HepG2 (cell line): ENCODE data around the gene TMEM33. TPM values are rescaled to one million over a fixed set of nuclear protein-coding genes. Genes with fewer than 3 reads are reported as not detected.
A peak's percentile ranks its signal among the peaks of the same experiment; 100 is the strongest.

Experiments
- CBX1 ChIP-seq: IDR thresholded peaks from one replicate; pipeline ENCODE4 v1.6.1; 2016; ENCODE audit warnings: antibody characterized with exemption, low read depth
- CC2D1A ChIP-seq: sonication (generic); formaldehyde crosslinking; IDR thresholded peaks from 2 replicates; pipeline ENCODE4 v1.8.1; 2023; ENCODE audit warnings: mild to moderate bottlenecking, missing genetic modification reagents
- CEBPB ChIP-seq: IDR thresholded peaks from 2 replicates; pipeline ENCODE4 v1.6.1; 2011; ENCODE audit warnings: low read depth, low read length, improper control_type of control experiment, borderline replicate concordance
- CEBPG ChIP-seq: IDR thresholded peaks from 2 replicates; pipeline ENCODE4 v1.6.1; 2016
- FOXM1 ChIP-seq: sonication (generic); formaldehyde crosslinking; IDR thresholded peaks from 2 replicates; pipeline ENCODE4 v1.5.0; 2020; ENCODE audit warnings: missing genetic modification reagents
- HOXA5 ChIP-seq: sonication (generic); formaldehyde crosslinking; IDR thresholded peaks from 2 replicates; pipeline ENCODE4 v1.4.0; 2020; ENCODE audit warnings: missing genetic modification reagents
- ISX ChIP-seq: sonication (generic); formaldehyde crosslinking; conservative IDR thresholded peaks from 2 replicates; pipeline ENCODE4 v1.5.0; 2020; ENCODE audit warnings: missing genetic modification reagents
- KLF11 ChIP-seq: IDR thresholded peaks from 2 replicates; pipeline ENCODE4 v1.6.1; 2016; ENCODE audit warnings: missing compliant biosample characterization
- MATR3 ChIP-seq: sonication (generic); formaldehyde crosslinking; IDR thresholded peaks from 2 replicates; pipeline ENCODE4 v1.4.0; 2020; ENCODE audit warnings: missing genetic modification reagents
- MED1 ChIP-seq: sonication (generic); formaldehyde crosslinking; IDR thresholded peaks from 2 replicates; pipeline ENCODE4 v1.4.0; 2020; ENCODE audit warnings: missing genetic modification reagents
- MTF1 ChIP-seq: sonication (generic); formaldehyde crosslinking; IDR thresholded peaks from 2 replicates; pipeline ENCODE4 v1.5.0; 2020; ENCODE audit warnings: missing genetic modification reagents
- MXI1 ChIP-seq: IDR thresholded peaks from 3 replicates; pipeline ENCODE4 v1.6.1; 2012; ENCODE audit warnings: low read depth, low read length, inconsistent platforms, borderline replicate concordance
- NFYB ChIP-seq: sonication (generic); formaldehyde crosslinking; IDR thresholded peaks from 2 replicates; pipeline ENCODE4 v1.4.0; 2020; ENCODE audit warnings: missing genetic modification reagents
- POLR2A ChIP-seq, 2 experiments: IDR thresholded peaks; 2 replicates each; pipeline ENCODE4 v1.6.1; 2011; ENCODE audit warnings: low read depth in 2 of 2, low read length in 2 of 2, mild to moderate bottlenecking in 1 of 2, moderate library complexity in 1 of 2; ENCODE audit not compliant: insufficient read depth in 1 of 2
- POLR2AphosphoS5 ChIP-seq: IDR thresholded peaks from 2 replicates; pipeline ENCODE4 v1.6.1; 2012; ENCODE audit warnings: low read depth, low read length
- SAP130 ChIP-seq: IDR thresholded peaks from 2 replicates; pipeline ENCODE4 v1.6.1; 2016; ENCODE audit warnings: low read depth
- TAF1 ChIP-seq: sonication (generic); formaldehyde crosslinking; IDR thresholded peaks from 2 replicates; pipeline ENCODE4 v1.4.0; 2020; ENCODE audit warnings: missing genetic modification reagents
- TEAD3 ChIP-seq: optimal IDR thresholded peaks from 2 replicates; pipeline ENCODE3; 2016; ENCODE audit warnings: borderline replicate concordance
- ZFY ChIP-seq: sonication (generic); formaldehyde crosslinking; IDR thresholded peaks from 2 replicates; pipeline ENCODE4 v1.4.0; 2020; ENCODE audit warnings: missing genetic modification reagents
- ZFYVE20 ChIP-seq: sonication (generic); formaldehyde crosslinking; IDR thresholded peaks from 2 replicates; pipeline ENCODE4 v1.8.0; 2023; ENCODE audit warnings: low read depth, mild to moderate bottlenecking, moderate library complexity, missing genetic modification reagents, borderline replicate concordance
- ZNF253 ChIP-seq: sonication (generic); formaldehyde crosslinking; IDR thresholded peaks from 2 replicates; pipeline ENCODE4 v1.8.0; 2022; ENCODE audit warnings: mild to moderate bottlenecking, missing genetic modification reagents, borderline replicate concordance
- ZNF670 ChIP-seq: sonication (generic); formaldehyde crosslinking; IDR thresholded peaks from 2 replicates; pipeline ENCODE4 v1.8.0; 2022; ENCODE audit warnings: mild to moderate bottlenecking, missing genetic modification reagents, borderline replicate concordance
- polyA plus RNA-seq, 8 experiments: library from polyadenylated mRNA; depleted of rRNA in 3 of 8; stranded (reverse) in 7 of 8; unstranded in 1 of 8; fragments of >200 nt; fragmentation: Illumina TruSeq in 4 of 8; extraction: Trizol in 4 of 8; gene quantifications; 2 replicates each; pipeline versions ENCODE4 v1.2.1 to v1.2.3, GENCODE V29; 2011 to 2016; ENCODE audit warnings: low read depth in 4 of 8, missing spikeins in 1 of 8, mixed read lengths in 1 of 8; ENCODE audit not compliant: insufficient read depth in 1 of 8
- total RNA-seq, 5 experiments: library from RNA; depleted of rRNA; stranded (reverse); fragments of >200 nt; fragmentation: Illumina TruSeq; extraction: Trizol; gene quantifications; 2 replicates each; pipeline ENCODE4 v1.2.3, GENCODE V29; 2016; ENCODE audit warnings: low read depth in 1 of 5
- TF ChIP-seq, protein P1 (sequence below): sonication (generic); formaldehyde crosslinking; IDR thresholded peaks from 2 replicates; pipeline ENCODE4 v1.4.0; 2020; ENCODE audit warnings: missing genetic modification reagents
- TF ChIP-seq, protein P2 (sequence below): sonication (generic); formaldehyde crosslinking; IDR thresholded peaks from 2 replicates; pipeline ENCODE4 v1.5.0; 2020; ENCODE audit warnings: missing genetic modification reagents, mild to moderate bottlenecking, borderline replicate concordance
- TF ChIP-seq, protein P3 (sequence below): IDR thresholded peaks from 2 replicates; pipeline ENCODE4 v1.6.1; 2012; ENCODE audit warnings: inconsistent platforms
- TF ChIP-seq, protein P4 (sequence below): sonication (generic); formaldehyde crosslinking; IDR thresholded peaks from 2 replicates; pipeline ENCODE4 v1.8.0; 2022; ENCODE audit warnings: low read depth, missing genetic modification reagents
- TF ChIP-seq, protein P5 (sequence below): IDR thresholded peaks from 2 replicates; pipeline ENCODE4 v1.6.1; 2016; ENCODE audit warnings: missing genetic modification reagents, missing compliant biosample characterization

The TMEM33 gene
- total and polyA plus RNA-seq, 2 of the 13 experiments (the other 11 are each of a cell fraction or from before 2014, with no cell fraction given) = 36.1 to 66.6 TPM

DNA sequence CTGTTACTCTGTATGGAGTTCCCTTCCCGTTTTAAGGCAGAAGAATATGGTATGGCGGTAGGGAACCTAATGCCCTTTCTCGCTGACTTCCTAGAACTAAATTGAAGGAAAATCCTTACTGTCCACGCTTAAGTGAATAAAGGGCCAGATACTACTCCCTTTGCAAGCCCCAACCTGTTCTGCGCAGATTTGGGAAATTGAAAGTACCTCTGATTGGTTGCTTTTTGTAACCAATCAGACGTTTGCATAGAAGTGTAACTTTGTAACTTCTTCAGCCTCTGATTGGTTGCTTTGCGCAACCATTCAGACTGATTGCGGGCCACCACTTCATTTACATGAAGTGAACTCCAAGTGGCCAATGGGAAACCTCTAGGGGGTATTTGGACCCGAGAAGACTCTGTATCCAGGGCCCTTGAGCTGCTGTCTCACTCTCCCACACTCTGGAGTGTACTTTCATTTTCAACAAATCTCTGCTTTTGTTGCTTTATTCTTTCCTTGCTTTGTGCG is 1.2 kb upstream of the TMEM33 start (continued):
- TF ChIP-seq, protein P1, sequence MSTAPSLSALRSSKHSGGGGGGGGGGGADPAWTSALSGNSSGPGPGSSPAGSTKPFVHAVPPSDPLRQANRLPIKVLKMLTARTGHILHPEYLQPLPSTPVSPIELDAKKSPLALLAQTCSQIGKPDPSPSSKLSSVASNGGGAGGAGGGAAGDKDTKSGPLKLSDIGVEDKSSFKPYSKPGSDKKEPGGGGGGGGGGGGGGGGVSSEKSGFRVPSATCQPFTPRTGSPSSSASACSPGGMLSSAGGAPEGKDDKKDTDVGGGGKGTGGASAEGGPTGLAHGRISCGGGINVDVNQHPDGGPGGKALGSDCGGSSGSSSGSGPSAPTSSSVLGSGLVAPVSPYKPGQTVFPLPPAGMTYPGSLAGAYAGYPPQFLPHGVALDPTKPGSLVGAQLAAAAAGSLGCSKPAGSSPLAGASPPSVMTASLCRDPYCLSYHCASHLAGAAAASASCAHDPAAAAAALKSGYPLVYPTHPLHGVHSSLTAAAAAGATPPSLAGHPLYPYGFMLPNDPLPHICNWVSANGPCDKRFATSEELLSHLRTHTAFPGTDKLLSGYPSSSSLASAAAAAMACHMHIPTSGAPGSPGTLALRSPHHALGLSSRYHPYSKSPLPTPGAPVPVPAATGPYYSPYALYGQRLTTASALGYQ (CRISPR knock-in tag) = 0 out of 2 replicates have a peak, but pooled peaks have one; percentile 0
- TF ChIP-seq NFYB (peak; percentile 84), ISX (CRISPR knock-in tag) (no peak), ZFY (CRISPR knock-in tag) (0 out of 2 replicates have a peak, but pooled peaks have one; percentile 28), CEBPB (peak; percentile 93), CBX1 (no peak), CEBPG (peak; percentile 46), TAF1 (peak; percentile 70), ZFYVE20 (no peak), KLF11 (CRISPR knock-in tag) (no peak), ZNF253 (no peak), MXI1 (peak; percentile 17; the same call in 1 of the 3 replicates), MTF1 (CRISPR knock-in tag) (no peak), MED1 (CRISPR knock-in tag) (no peak), HOXA5 (CRISPR knock-in tag) (peak; percentile 28; the same call in 1 of the 2 replicates), SAP130 (CRISPR knock-in tag) (peak; percentile 41), POLR2AphosphoS5 (peak; percentile 78), ZNF670 (CRISPR knock-in tag) (no peak), TEAD3 (no peak), MATR3 (CRISPR knock-in tag) (no peak), POLR2A (IDR thresholded peaks at IDR 0.05; ENCODE audit: insufficient read depth in 1 of 2, low read depth in 2 of 2, low read length in 2 of 2) (peak in 1 of 2 experiments; percentile 56; a peak in 2 of 4 replicates), FOXM1 (CRISPR knock-in tag) (no peak), CC2D1A (no peak)
- TF ChIP-seq, protein P2, sequence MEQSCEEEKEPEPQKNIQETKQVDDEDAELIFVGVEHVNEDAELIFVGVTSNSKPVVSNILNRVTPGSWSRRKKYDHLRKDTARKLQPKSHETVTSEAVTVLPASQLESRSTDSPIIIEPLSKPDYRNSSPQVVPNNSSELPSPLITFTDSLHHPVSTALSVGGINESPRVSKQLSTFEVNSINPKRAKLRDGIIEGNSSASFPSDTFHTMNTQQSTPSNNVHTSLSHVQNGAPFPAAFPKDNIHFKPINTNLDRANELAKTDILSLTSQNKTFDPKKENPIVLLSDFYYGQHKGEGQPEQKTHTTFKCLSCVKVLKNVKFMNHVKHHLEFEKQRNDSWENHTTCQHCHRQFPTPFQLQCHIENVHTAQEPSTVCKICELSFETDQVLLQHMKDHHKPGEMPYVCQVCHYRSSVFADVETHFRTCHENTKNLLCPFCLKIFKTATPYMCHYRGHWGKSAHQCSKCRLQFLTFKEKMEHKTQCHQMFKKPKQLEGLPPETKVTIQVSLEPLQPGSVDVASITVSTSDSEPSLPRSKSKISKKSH = no peak
- TF ChIP-seq, protein P3, sequence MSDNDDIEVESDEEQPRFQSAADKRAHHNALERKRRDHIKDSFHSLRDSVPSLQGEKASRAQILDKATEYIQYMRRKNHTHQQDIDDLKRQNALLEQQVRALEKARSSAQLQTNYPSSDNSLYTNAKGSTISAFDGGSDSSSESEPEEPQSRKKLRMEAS = no peak
- TF ChIP-seq, protein P4, sequence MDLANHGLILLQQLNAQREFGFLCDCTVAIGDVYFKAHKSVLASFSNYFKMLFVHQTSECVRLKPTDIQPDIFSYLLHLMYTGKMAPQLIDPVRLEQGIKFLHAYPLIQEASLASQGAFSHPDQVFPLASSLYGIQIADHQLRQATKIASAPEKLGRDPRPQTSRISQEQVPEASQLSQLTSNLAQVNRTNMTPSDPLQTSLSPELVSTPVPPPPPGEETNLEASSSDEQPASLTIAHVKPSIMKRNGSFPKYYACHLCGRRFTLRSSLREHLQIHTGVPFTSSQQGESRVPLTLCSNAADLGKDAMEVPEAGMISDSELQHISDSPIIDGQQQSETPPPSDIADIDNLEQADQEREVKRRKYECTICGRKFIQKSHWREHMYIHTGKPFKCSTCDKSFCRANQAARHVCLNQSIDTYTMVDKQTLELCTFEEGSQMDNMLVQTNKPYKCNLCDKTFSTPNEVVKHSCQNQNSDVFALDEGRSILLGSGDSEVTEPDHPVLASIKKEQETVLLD (CRISPR knock-in tag) = no peak
- TF ChIP-seq, protein P5, sequence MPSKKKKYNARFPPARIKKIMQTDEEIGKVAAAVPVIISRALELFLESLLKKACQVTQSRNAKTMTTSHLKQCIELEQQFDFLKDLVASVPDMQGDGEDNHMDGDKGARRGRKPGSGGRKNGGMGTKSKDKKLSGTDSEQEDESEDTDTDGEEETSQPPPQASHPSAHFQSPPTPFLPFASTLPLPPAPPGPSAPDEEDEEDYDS = peak; percentile 91
